CD1c-positive myeloid dendritic cell (primary cell): Measurements from ENCODE around the gene SLC12A2.

ENCODE experiments used
- DNase-seq: peaks from one replicate; pipeline ENCODE4 v3.0.0-alpha.2; 2016; ENCODE audit errors: extremely low spot score

The SLC12A2 gene

GRCh38 chr5:128169401-128170017 lies 85.9 kb downstream of the SLC12A2 start:
- no peak for DNase-seq

GRCh38 chr5:128172102-128172501 lies 88.5 kb downstream of the SLC12A2 start:
- no peak for DNase-seq

- no peak for DNase-seq
Measured at GRCh38 chr5:128174951-128175350, 91.4 kb downstream of the SLC12A2 start.

DNA sequence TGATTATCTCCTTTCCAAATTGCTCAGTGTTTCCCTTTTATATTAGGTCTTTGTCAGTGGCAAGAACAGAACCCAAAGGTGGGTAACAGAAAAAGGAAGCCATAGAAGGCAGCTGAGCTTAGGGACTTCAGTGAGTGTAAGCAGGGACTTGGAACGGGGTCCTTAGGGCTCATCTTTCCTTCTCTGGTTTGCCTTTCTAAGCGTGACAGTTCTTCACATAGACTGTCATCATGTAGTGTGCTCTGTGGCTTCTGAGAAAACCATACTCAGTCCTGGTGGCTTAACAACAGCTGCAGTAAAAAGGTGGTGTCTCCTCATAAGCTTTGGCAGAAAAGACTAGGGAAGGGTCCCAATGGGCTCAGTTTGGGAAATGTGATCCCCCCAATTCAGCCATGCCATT lies 108.8 kb downstream of the SLC12A2 start:
- no peak for DNase-seq

DNA sequence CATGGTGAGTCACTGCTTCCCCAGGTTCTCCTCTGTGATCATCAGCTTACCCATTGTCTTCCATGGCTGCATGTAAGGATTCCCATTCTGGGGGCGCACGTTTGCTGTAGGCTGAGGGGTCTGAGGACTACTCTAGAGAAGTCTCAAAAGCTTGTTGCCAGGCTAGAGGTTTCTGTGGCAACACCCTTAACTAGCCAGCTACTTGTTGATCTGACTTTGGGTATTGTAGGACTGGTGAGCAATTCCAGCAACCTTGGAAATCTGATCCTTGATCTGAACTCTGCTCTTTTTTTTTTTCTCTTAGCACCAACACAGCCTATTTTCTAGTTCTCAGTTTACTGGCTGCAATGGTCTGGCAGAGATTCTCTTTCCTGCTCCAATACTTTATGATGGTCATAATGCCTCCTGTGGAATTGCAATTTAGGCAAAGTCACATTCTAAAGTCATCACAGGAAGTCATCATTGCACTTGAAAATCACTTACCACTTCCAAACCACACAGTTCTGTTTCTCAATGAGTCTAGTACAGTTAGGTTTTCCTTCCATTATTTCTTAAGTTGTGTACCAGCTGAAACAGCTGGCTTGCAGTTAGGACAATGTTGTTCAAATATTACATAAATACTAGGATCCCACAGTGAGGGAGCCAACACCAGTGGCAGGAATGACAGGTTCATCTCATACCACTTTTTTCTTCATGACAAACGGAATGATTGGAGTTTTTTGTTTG lies 110.3 kb downstream of the SLC12A2 start:
- DNase-seq = no peak

- no peak for DNase-seq
Measured at GRCh38 chr5:128195316-128195715, 111.8 kb downstream of the SLC12A2 start.

- DNase-seq = no peak
Measured at GRCh38 chr5:128196080-128196479, 112.5 kb downstream of the SLC12A2 start.

DNA sequence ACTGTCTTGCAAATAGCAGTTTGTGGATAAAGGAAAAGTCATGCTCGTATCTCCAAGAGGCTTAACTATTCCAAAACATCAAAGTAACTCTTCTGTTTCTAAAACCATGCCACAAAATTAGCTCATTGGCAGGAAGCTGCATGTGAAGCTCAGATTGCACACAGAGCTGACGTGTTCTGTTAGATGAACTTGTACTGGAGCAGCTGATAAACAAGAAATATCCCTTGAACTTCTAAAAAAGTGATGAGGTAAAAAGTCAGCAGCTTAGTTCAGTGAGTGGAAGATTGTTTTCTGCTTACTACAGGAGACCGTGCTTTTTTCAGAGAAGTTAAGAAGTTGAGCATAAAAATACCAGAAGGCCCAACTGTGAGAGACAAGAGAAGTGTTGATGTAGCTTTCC lies 113.2 kb downstream of the SLC12A2 start:
- no peak for DNase-seq

DNA sequence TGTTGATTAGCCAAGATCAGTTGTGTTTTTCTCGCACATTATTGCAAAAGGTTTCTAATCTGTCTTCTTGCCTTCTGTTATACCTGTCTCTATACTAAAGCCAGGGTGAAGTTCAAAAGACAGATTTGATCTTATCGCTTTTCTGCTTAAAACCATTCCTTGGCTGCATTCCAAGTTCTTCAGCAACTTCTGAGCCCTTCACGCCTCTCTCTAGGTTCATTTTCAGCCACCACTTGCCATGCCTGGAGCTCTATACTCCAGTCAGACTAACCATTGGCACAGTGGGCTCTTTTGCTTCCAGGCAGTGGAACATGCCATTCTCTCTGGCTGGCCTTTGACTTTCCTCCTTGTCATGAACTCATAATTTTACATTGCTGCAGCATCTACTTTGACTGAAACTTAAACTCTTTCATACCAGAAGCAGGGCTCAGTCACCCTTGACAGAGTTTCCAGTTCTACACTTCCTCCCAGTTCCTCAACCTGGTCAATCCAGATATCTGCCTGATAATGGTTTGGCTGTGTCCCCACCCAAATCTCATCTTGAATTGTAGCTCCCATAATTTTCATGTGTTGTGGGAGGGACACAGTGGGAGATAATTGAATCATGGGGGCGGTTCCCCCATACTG lies 114.4 kb downstream of the SLC12A2 start:
- peak; percentile 39 for DNase-seq

DNA sequence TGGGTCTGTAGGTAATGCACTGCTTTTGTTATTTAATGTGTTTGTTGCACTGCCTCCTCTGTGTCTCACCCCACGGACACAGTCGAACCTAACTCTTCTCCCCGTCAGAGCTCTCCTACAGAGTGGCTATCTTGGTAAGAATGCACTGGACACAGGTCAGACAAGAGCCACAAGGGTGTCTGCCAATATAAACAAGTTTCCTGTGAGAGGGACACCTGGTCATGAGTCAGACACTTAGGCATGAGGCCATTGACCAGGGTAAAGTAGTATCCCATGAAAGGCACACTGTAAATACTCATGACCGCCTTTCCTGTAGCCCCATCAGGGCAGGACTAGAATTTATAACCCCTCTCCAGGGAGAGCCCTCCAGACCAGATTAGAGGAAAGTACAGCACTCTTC lies 115.5 kb downstream of the SLC12A2 start:
- no peak for DNase-seq

GRCh38 chr5:128199611-128200010 lies 116.0 kb downstream of the SLC12A2 start:
- no peak for DNase-seq

GRCh38 chr5:128201065-128201926 lies 117.7 kb downstream of the SLC12A2 start:
- peak; percentile 68 for DNase-seq

DNA sequence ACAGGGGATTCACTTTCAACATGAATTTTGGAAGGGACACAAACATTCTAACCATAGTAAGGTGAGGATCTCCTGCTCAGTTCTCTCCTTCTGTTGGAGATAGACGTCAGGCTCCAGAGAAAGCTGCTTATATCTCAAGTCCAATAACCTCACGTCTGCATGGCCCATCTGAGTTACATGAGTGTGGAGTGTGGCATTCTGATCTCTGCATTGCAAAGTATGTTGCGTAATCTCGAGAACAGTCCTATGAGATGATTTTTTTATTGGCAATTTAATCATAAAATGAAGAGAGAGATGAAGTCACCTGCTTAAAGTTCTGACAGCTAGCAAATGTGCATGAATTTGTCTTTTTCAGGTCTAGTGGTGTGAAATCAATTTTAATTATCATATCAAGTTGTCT lies 118.8 kb downstream of the SLC12A2 start:
- no peak for DNase-seq

GRCh38 chr5:128208436-128208835 lies 124.9 kb downstream of the SLC12A2 start:
- DNase-seq = no peak

- DNase-seq = no peak
Measured at GRCh38 chr5:128212191-128212806, 128.7 kb downstream of the SLC12A2 start.

GRCh38 chr5:128213340-128213739 lies 129.8 kb downstream of the SLC12A2 start:
- peak; percentile 52 for DNase-seq

- DNase-seq = no peak
Measured at GRCh38 chr5:128213833-128214232, 130.3 kb downstream of the SLC12A2 start.

DNA sequence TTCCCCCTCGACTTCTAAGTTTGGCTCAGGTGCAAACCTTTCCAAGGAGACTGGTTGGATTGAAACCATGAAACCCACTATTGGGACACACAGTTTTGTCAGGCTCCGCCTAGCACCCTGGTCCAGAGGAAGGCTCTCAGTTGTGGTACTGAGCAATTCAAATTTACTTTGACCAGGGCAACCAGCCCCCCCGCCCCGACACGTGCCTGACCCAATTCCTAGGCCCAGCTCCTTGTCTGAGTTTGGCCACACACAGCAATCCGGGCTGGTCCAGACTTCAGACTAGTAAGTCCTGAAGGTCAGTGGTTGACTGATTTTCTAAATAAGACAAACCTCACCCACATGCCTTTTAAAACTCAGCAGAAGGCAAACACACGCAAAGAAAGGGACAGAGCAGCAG lies 132.7 kb downstream of the SLC12A2 start:
- no peak for DNase-seq

GRCh38 chr5:128216860-128217531 lies 133.4 kb downstream of the SLC12A2 start:
- DNase-seq = no peak

DNA sequence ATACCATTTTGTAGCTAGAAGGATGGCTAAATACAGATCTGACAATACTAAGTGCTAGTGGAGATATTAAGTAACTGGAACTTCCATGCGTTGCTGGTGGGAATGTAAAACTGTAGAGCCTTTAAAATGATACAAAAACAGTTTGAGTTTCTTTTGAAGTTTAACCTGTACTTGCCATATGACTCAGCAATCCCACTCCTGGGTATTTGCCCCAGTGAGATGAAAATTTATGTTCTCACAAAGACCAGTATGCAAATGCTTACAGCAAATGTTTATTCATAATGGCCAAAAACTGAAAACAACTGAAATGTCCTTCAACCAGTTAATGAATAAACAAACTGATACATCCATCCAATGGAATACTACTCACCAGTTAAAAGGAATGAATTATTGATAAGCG lies 137.3 kb downstream of the SLC12A2 start:
- DNase-seq = no peak

DNA sequence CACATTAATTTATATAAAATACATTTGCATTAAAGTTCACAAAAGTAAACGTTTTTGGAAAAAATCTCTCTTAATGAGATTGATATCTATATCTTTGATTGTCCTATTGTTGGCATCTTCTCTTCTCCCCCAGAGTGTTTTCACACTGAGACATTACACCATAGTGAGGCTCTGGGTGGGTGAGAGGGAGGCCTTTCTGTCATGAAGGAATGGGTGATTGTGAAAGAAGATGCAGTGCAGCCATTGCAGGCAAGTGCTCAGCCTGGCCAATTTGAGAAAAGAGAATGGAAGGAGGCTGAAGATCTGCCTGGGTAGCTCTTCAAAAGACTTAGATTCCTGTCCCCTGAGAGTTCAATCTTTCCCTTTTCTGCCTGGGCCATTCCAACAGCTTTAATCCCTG lies 140.8 kb downstream of the SLC12A2 start:
- DNase-seq = no peak
